Lung (tissue), 12 donors: ENCODE results near the gene MED23. TPM values are rescaled to one million over a fixed set of nuclear protein-coding genes. Genes with fewer than 3 reads are reported as not detected.
A peak's percentile ranks its signal among the peaks of the same experiment; 100 is the strongest.

Source experiments
- ATAC-seq: fragments of 200-7000 bp; cut with Tn5 transposase; one replicate; pipeline ENCODE4 v1.9.1; 2020; ENCODE audit warnings: moderate number of reproducible peaks; ENCODE audit not compliant: insufficient read depth, low FRiP score
- DNase-seq, 3 donors: peaks; one replicate each; pipeline ENCODE4 v3.0.0-alpha.2; 2013 to 2017
- H3K27ac ChIP-seq, 2 donors: one replicate each; pipeline ENCODE4 v1.5.1; 2013; ENCODE audit warnings: mild to moderate bottlenecking in 2 of 2, moderate library complexity in 2 of 2, control low read depth in 1 of 2, inconsistent platforms in 1 of 2, low read depth in 1 of 2, low read length in 1 of 2
- H3K27me3 ChIP-seq, 3 donors: one replicate each; pipeline ENCODE4 v1.5.1; 2013; ENCODE audit warnings: low read length in 2 of 3; ENCODE audit not compliant: control insufficient read depth in 3 of 3, insufficient read depth in 3 of 3
- H3K36me3 ChIP-seq, 4 donors: one replicate each; pipeline ENCODE4 v1.5.1; 2013; ENCODE audit warnings: low read length in 4 of 4, mild to moderate bottlenecking in 1 of 4, moderate library complexity in 1 of 4; ENCODE audit not compliant: control insufficient read depth in 4 of 4, insufficient read depth in 4 of 4
- H3K4me1 ChIP-seq, 5 donors: one replicate each; pipeline ENCODE4 v1.5.1; 2013; ENCODE audit warnings: low read length in 5 of 5, mild to moderate bottlenecking in 2 of 5, moderate library complexity in 1 of 5; ENCODE audit not compliant: control insufficient read depth in 5 of 5, insufficient read depth in 5 of 5
- H3K4me3 ChIP-seq: one replicate; pipeline ENCODE4 v1.5.1; 2013; ENCODE audit warnings: mild to moderate bottlenecking, control low read depth, moderate library complexity
- H3K9ac ChIP-seq, 2 donors: one replicate each; pipeline ENCODE4 v1.5.1; 2013; ENCODE audit warnings: low read length in 2 of 2, control low read depth in 1 of 2; ENCODE audit not compliant: insufficient read depth in 1 of 2
- H3K9me3 ChIP-seq, 4 donors: one replicate each; pipeline ENCODE4 v1.5.1; 2013; ENCODE audit warnings: low read length in 3 of 4, mild to moderate bottlenecking in 1 of 4, moderate library complexity in 1 of 4; ENCODE audit not compliant: control insufficient read depth in 4 of 4, insufficient read depth in 3 of 4
- CTCF ChIP-seq: IDR thresholded peaks from 2 replicates; pipeline ENCODE4 v1.5.1; 2012; ENCODE audit warnings: mild to moderate bottlenecking; ENCODE audit errors: control extremely low read depth, extremely low read depth
- WGBS, 2 donors: extraction: QIAGEN DNeasy Blood & Tissue Kit; methylation state at CpG; one replicate each; pipeline ENCODE4 v1.1.7; 2013; 5-methylcytosine and 5-hydroxymethylcytosine counted together
- polyA plus RNA-seq, 2 donors: library from polyadenylated mRNA; stranded (reverse); fragments of 200-250 nt; gene quantifications; one replicate each; pipeline ENCODE4 v1.2.1, GENCODE V29; 2013
- total RNA-seq, 2 donors: library from RNA; depleted of rRNA in 1 of 2; stranded (reverse); fragments of >200 nt in 1 of 2; gene quantifications; one replicate each; pipeline ENCODE4 v1.2.1, GENCODE V29; 2014 to 2021
- donor health status: control.
- donor health status: control.
- donor health status: Bipolar disorder and iron deficiency.
- donor health status: healthy.
- donor health status: DM: yes; HTN: yes; CAD: no.

The MED23 gene
- total and polyA plus RNA-seq, 4 donors, result 8.7 to 69.0 (median 18.5) TPM

GRCh38 chr6:131574133-131574532, 53.9 kb downstream of the MED23 start:
- 64 to 66% methylated on average over 2 of the region's 2 CpGs for WGBS, 2 donors
- peak in 2 of 3 donors; percentile 12 to 26 for DNase-seq
- Histone ChIP-seq H3K27me3 (no peaks in the 10 kb centered on the region), H3K4me1 (no peaks in the 10 kb centered on the region), H3K36me3 (peaks cover 3 to 7% (median 4%) of the 10 kb centered on the region in 4 donors), H3K9ac (no peak overlapping the region), H3K9me3 (no peaks in the 10 kb centered on the region), H3K27ac (no peak overlapping the region), H3K4me3 (no peak overlapping the region)
- TF ChIP-seq CTCF, result no peak
- no peak for ATAC-seq

- no peak for DNase-seq
- Histone ChIP-seq H3K27me3 (no peaks in the 10 kb centered on the region), H3K9me3 (no peaks in the 10 kb centered on the region), H3K4me1 (no peaks in the 10 kb centered on the region), H3K27ac (no peak within 1 kb of the TSS), H3K9ac (no peak within 1 kb of the TSS), H3K4me3 (no peak within 1 kb of the TSS), H3K36me3 (peaks cover 0 to 3% (median 2%) of the 10 kb centered on the region in 4 donors)
- no peak for ATAC-seq
- TF ChIP-seq CTCF, result no peak
- 53 to 85% methylated on average over 6 of the region's 6 CpGs for WGBS, 2 donors
Measured at GRCh38 chr6:131572686-131573415, 55.2 kb downstream of the MED23 start, which contains the start of gene ARG1. ARG1 (plus strand) TSS chr6:131573226; CDS start chr6:131573283, 57 bp downstream.

DNA sequence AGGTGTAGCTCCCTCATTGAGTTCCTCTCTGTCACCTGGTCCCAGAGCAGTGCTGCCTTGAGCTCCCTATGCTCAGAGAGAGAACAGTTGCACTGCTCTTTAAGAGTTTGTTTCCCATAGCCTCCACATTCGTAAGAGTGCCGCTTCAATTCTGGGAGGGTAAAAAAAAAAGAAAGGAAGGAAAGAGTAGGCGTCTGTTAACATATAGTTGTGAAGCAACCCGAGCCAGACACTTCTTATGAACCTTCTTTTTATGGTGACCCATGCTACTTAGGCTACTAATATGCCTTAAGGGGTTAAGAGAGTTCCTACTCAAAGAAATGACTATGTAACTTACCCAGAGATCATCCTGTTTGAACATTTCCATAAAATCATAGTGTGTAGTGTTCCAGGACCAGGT, 59.3 kb downstream of the MED23 start:
- Histone ChIP-seq H3K4me1 (no peaks in the 10 kb centered on the region), H3K9ac (no peak overlapping the region), H3K9me3 (no peaks in the 10 kb centered on the region), H3K27me3 (no peaks in the 10 kb centered on the region), H3K27ac (no peak overlapping the region), H3K36me3 (no peaks in the 10 kb centered on the region), H3K4me3 (no peak overlapping the region)
- no peak for ATAC-seq
- no peak for TF ChIP-seq CTCF
- no peak for DNase-seq
- 61 to 72% methylated on average over 4 of the region's 4 CpGs for WGBS, 2 donors

- Histone ChIP-seq H3K27me3 (no peaks in the 10 kb centered on the region), H3K4me1 (no peaks in the 10 kb centered on the region), H3K4me3 (no peak overlapping the region), H3K27ac (no peak overlapping the region), H3K9me3 (no peaks in the 10 kb centered on the region), H3K9ac (no peak overlapping the region), H3K36me3 (no peaks in the 10 kb centered on the region)
- TF ChIP-seq CTCF, result no peak
- ATAC-seq, result no peak
- no peak for DNase-seq
- WGBS, 2 donors, result 44 to 52% methylated on average over 2 of the region's 2 CpGs
Measured at GRCh38 chr6:131565056-131565455, 63.0 kb downstream of the MED23 start.
